ENCODE results near the gene CST8.

CST8 gene

GRCh38 chr20:23524146-23524545 is 33.2 kb downstream of the CST8 start:
- no peak for DNase-seq

- no peak for DNase-seq
Observed at GRCh38 chr20:23526850-23527249, 35.9 kb downstream of the CST8 start.

- DNase-seq = no peak
Observed at GRCh38 chr20:23528867-23529431, 38.0 kb downstream of the CST8 start.

GRCh38 chr20:23530937-23531567 is 40.1 kb downstream of the CST8 start:
- no peak for DNase-seq

GRCh38 chr20:23532533-23532932 is 41.6 kb downstream of the CST8 start:
- no peak for DNase-seq

- DNase-seq = no peak
Observed at GRCh38 chr20:23533161-23533560, 42.2 kb downstream of the CST8 start.

- DNase-seq = no peak
Observed at GRCh38 chr20:23534801-23535593, 44.1 kb downstream of the CST8 start.

- no peak for DNase-seq
Observed at GRCh38 chr20:23536328-23536974, 45.5 kb downstream of the CST8 start.

- DNase-seq = no peak
Observed at GRCh38 chr20:23537030-23537429, 46.1 kb downstream of the CST8 start.

GRCh38 chr20:23540624-23541023 is 49.7 kb downstream of the CST8 start:
- no peak for DNase-seq

GRCh38 chr20:23541330-23541729 is 50.4 kb downstream of the CST8 start:
- no peak for DNase-seq

GRCh38 chr20:23541776-23542175 is 50.9 kb downstream of the CST8 start:
- DNase-seq = no peak

- no peak for DNase-seq
Observed at GRCh38 chr20:23542801-23543200, 51.9 kb downstream of the CST8 start.

- no peak for DNase-seq
Observed at GRCh38 chr20:23544133-23544532, 53.2 kb downstream of the CST8 start.

All from eye (tissue), 1 donor.